GM23338 (cell line): Measurements from ENCODE around the gene BEND4. TPM values are rescaled to one million over a fixed set of nuclear protein-coding genes. Genes with fewer than 3 reads are reported as not detected.

Experiments used
- ATAC-seq: fragments of 200-7000 bp; cut with Tn5 transposase; 3 replicates; pipeline ENCODE4 v1.9.1; 2020
- DNase-seq: peaks from one replicate; pipeline ENCODE4 v3.0.0-alpha.2; 2015; ENCODE audit warnings: low spot score
- H2AFZ ChIP-seq: fragments of 200-600 bp; sonication (generic); 2 replicates; pipeline ENCODE4 v1.8.0; 2016; ENCODE audit warnings: antibody characterized with exemption, mild to moderate bottlenecking, moderate library complexity
- H3F3A ChIP-seq: fragments of 200-600 bp; sonication (generic); replicated peaks from 2 replicates; pipeline ENCODE4 v1.8.0; 2017; ENCODE audit warnings: antibody characterized with exemption, mixed run types, low read depth
- H3K27ac ChIP-seq: fragments of 200-600 bp; sonication (generic); 2 replicates; pipeline ENCODE4 v1.6.1; 2016; ENCODE audit warnings: low read depth
- H3K27me3 ChIP-seq: fragments of 200-600 bp; sonication (generic); 2 replicates; pipeline ENCODE4 v1.8.0; 2016; ENCODE audit warnings: mild to moderate bottlenecking, mixed run types, moderate library complexity; ENCODE audit not compliant: insufficient read depth
- H3K36me3 ChIP-seq: fragments of 200-600 bp; sonication (generic); 2 replicates; pipeline ENCODE4 v1.8.0; 2016; ENCODE audit warnings: mild to moderate bottlenecking; ENCODE audit not compliant: insufficient read depth
- H3K4me1 ChIP-seq: fragments of 200-600 bp; sonication (generic); 2 replicates; pipeline ENCODE4 v1.8.0; 2016; ENCODE audit warnings: mild to moderate bottlenecking, moderate library complexity; ENCODE audit not compliant: insufficient read depth
- H3K4me2 ChIP-seq: fragments of 200-600 bp; sonication (generic); 2 replicates; pipeline ENCODE4 v1.7.1; 2017; ENCODE audit warnings: mixed run types
- H3K4me3 ChIP-seq: fragments of 200-600 bp; sonication (generic); 2 replicates; pipeline ENCODE4 v1.6.1; 2016; ENCODE audit warnings: mixed run types
- H3K79me2 ChIP-seq: fragments of 200-600 bp; sonication (generic); replicated peaks from 2 replicates; pipeline ENCODE4 v1.8.0; 2017; ENCODE audit warnings: mild to moderate bottlenecking; ENCODE audit not compliant: insufficient read depth
- H3K9me2 ChIP-seq: fragments of 200-600 bp; sonication (generic); 2 replicates; pipeline ENCODE4 v1.8.0; 2017; ENCODE audit not compliant: insufficient read depth
- H4K20me1 ChIP-seq: fragments of 200-600 bp; sonication (generic); replicated peaks from 2 replicates; pipeline ENCODE4 v1.8.0; 2017; ENCODE audit warnings: mild to moderate bottlenecking; ENCODE audit not compliant: insufficient read depth
- H3K27ac Mint-ChIP-seq: 2 replicates; pipeline ENCODE4 v1.8.0; 2020; ENCODE audit warnings: inconsistent platforms, mild to moderate bottlenecking, moderate library complexity, mixed read lengths
- H3K27me3 Mint-ChIP-seq: 3 replicates; pipeline ENCODE4 v1.8.0; 2022; ENCODE audit warnings: low read depth, mild to moderate bottlenecking, moderate library complexity, mixed read lengths, inconsistent platforms; ENCODE audit not compliant: insufficient read depth, poor library complexity
- H3K36me3 Mint-ChIP-seq: 3 replicates; pipeline ENCODE4 v1.8.0; 2021; ENCODE audit warnings: low read depth, mild to moderate bottlenecking, inconsistent platforms, moderate library complexity, mixed read lengths
- H3K4me1 Mint-ChIP-seq: 3 replicates; pipeline ENCODE4 v1.8.0; 2020; ENCODE audit warnings: mild to moderate bottlenecking, inconsistent platforms, mixed read lengths
- H3K4me3 Mint-ChIP-seq: 3 replicates; pipeline ENCODE4 v1.8.0; 2021; ENCODE audit warnings: moderate library complexity, mild to moderate bottlenecking, inconsistent platforms, mixed read lengths
- H3K9me3 Mint-ChIP-seq: 3 replicates; pipeline ENCODE4 v1.8.0; 2020; ENCODE audit warnings: moderate library complexity, mild to moderate bottlenecking, inconsistent platforms, mixed read lengths
- CREB1 ChIP-seq: fragments of 250-450 bp; sonication (Bioruptor Pico); IDR thresholded peaks from 2 replicates; pipeline ENCODE4 v1.5.0; 2020; ENCODE audit warnings: low read depth, mild to moderate bottlenecking, moderate library complexity
- EZH2 ChIP-seq: fragments of 200-600 bp; sonication (generic); IDR thresholded peaks from one replicate; pipeline ENCODE4 v1.8.0; 2017; ENCODE audit warnings: antibody characterized with exemption, mild to moderate bottlenecking, low read depth; ENCODE audit not compliant: unreplicated experiment
- NANOG ChIP-seq: IDR thresholded peaks from 2 replicates; pipeline ENCODE4 v1.6.1; 2016; ENCODE audit warnings: antibody characterized with exemption, borderline replicate concordance
- POLR2AphosphoS5 ChIP-seq: IDR thresholded peaks from 2 replicates; pipeline ENCODE4 v1.6.1; 2016; ENCODE audit warnings: antibody characterized with exemption, low read depth
- STAT1 ChIP-seq: IDR thresholded peaks from one replicate; pipeline ENCODE4 v1.6.1; 2016; ENCODE audit warnings: antibody characterized with exemption; ENCODE audit not compliant: unreplicated experiment
- ZNF114 ChIP-seq: fragments of 250-450 bp; sonication (Bioruptor Pico); IDR thresholded peaks from 2 replicates; pipeline ENCODE4 v1.5.0; 2020; ENCODE audit warnings: mild to moderate bottlenecking, moderate library complexity
- ZNF331 ChIP-seq: fragments of 250-450 bp; sonication (Bioruptor Pico); IDR thresholded peaks from 2 replicates; pipeline ENCODE4 v1.5.0; 2020; ENCODE audit warnings: low read depth, mild to moderate bottlenecking, moderate library complexity
- polyA plus RNA-seq: library from polyadenylated mRNA; unstranded; fragments of >200 nt; fragmentation: Nextera tagmentation; extraction: Ambion mirVana; gene quantifications from 2 replicates; pipeline ENCODE4 v1.2.1, GENCODE V29; 2016
- total RNA-seq: library from RNA; depleted of rRNA; stranded (reverse); fragments of >200 nt; shearing (Covaris generic); gene quantifications from 2 replicates; pipeline ENCODE4 v1.2.3, GENCODE V29; 2014
- TF ChIP-seq, protein P1 (sequence below): IDR thresholded peaks from 2 replicates; pipeline ENCODE4 v1.6.1; 2016; ENCODE audit warnings: antibody characterized with exemption
- TF ChIP-seq, protein P2 (sequence below): fragments of 250-450 bp; sonication (Bioruptor Pico); IDR thresholded peaks from 2 replicates; pipeline ENCODE4 v1.5.0; 2020; ENCODE audit warnings: mild to moderate bottlenecking, moderate library complexity
- TF ChIP-seq, protein P3 (sequence below): IDR thresholded peaks from one replicate; pipeline ENCODE4 v1.6.1; 2018; ENCODE audit warnings: antibody characterized with exemption; ENCODE audit not compliant: unreplicated experiment
- TF ChIP-seq, protein P4 (sequence below), 2 experiments: fragments of 200-600 bp in 1 of 2; sonication (generic) in 1 of 2; conservative IDR thresholded peaks; 2 replicates each; pipeline versions ENCODE4 v1.5.1 to v1.6.1; 2016 to 2017; ENCODE audit warnings: antibody characterized with exemption in 2 of 2, low read depth in 2 of 2, mild to moderate bottlenecking in 2 of 2, moderate library complexity in 1 of 2

Gene BEND4
- total and polyA plus RNA-seq, 2 experiments from 2014 or later, result 13.5 to 60.2 TPM

- H3K4me1 Mint-ChIP-seq, result no peaks in the 10 kb centered on the region
- H2AFZ ChIP-seq, result no peak overlapping the region
- H3K36me3 Mint-ChIP-seq, result peaks cover 16% of the 10 kb centered on the region; the same call in 2 of the 3 replicates
- H3K9me2 ChIP-seq, result no peaks in the 10 kb centered on the region
- no peaks in the 10 kb centered on the region for H3K36me3 ChIP-seq
- no peaks in the 10 kb centered on the region for H3K27me3 ChIP-seq
- H3K27ac Mint-ChIP-seq, result no peak overlapping the region
- H3K4me1 ChIP-seq, result no peaks in the 10 kb centered on the region
- no peaks in the 10 kb centered on the region for H3K27me3 Mint-ChIP-seq
- H3K4me3 Mint-ChIP-seq, result no peak overlapping the region
- ATAC-seq (no peak), DNase-seq (no peak)
- TF ChIP-seq ZNF331 (CRISPR knock-in tag) (no peak), EZH2 (no peak), ZNF114 (CRISPR knock-in tag) (no peak), CREB1 (CRISPR knock-in tag) (no peak), POLR2AphosphoS5 (no peak), STAT1 (no peak), NANOG (no peak)
- TF ChIP-seq, protein P1, sequence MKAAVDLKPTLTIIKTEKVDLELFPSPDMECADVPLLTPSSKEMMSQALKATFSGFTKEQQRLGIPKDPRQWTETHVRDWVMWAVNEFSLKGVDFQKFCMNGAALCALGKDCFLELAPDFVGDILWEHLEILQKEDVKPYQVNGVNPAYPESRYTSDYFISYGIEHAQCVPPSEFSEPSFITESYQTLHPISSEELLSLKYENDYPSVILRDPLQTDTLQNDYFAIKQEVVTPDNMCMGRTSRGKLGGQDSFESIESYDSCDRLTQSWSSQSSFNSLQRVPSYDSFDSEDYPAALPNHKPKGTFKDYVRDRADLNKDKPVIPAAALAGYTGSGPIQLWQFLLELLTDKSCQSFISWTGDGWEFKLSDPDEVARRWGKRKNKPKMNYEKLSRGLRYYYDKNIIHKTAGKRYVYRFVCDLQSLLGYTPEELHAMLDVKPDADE, result no peak
- TF ChIP-seq, protein P2, sequence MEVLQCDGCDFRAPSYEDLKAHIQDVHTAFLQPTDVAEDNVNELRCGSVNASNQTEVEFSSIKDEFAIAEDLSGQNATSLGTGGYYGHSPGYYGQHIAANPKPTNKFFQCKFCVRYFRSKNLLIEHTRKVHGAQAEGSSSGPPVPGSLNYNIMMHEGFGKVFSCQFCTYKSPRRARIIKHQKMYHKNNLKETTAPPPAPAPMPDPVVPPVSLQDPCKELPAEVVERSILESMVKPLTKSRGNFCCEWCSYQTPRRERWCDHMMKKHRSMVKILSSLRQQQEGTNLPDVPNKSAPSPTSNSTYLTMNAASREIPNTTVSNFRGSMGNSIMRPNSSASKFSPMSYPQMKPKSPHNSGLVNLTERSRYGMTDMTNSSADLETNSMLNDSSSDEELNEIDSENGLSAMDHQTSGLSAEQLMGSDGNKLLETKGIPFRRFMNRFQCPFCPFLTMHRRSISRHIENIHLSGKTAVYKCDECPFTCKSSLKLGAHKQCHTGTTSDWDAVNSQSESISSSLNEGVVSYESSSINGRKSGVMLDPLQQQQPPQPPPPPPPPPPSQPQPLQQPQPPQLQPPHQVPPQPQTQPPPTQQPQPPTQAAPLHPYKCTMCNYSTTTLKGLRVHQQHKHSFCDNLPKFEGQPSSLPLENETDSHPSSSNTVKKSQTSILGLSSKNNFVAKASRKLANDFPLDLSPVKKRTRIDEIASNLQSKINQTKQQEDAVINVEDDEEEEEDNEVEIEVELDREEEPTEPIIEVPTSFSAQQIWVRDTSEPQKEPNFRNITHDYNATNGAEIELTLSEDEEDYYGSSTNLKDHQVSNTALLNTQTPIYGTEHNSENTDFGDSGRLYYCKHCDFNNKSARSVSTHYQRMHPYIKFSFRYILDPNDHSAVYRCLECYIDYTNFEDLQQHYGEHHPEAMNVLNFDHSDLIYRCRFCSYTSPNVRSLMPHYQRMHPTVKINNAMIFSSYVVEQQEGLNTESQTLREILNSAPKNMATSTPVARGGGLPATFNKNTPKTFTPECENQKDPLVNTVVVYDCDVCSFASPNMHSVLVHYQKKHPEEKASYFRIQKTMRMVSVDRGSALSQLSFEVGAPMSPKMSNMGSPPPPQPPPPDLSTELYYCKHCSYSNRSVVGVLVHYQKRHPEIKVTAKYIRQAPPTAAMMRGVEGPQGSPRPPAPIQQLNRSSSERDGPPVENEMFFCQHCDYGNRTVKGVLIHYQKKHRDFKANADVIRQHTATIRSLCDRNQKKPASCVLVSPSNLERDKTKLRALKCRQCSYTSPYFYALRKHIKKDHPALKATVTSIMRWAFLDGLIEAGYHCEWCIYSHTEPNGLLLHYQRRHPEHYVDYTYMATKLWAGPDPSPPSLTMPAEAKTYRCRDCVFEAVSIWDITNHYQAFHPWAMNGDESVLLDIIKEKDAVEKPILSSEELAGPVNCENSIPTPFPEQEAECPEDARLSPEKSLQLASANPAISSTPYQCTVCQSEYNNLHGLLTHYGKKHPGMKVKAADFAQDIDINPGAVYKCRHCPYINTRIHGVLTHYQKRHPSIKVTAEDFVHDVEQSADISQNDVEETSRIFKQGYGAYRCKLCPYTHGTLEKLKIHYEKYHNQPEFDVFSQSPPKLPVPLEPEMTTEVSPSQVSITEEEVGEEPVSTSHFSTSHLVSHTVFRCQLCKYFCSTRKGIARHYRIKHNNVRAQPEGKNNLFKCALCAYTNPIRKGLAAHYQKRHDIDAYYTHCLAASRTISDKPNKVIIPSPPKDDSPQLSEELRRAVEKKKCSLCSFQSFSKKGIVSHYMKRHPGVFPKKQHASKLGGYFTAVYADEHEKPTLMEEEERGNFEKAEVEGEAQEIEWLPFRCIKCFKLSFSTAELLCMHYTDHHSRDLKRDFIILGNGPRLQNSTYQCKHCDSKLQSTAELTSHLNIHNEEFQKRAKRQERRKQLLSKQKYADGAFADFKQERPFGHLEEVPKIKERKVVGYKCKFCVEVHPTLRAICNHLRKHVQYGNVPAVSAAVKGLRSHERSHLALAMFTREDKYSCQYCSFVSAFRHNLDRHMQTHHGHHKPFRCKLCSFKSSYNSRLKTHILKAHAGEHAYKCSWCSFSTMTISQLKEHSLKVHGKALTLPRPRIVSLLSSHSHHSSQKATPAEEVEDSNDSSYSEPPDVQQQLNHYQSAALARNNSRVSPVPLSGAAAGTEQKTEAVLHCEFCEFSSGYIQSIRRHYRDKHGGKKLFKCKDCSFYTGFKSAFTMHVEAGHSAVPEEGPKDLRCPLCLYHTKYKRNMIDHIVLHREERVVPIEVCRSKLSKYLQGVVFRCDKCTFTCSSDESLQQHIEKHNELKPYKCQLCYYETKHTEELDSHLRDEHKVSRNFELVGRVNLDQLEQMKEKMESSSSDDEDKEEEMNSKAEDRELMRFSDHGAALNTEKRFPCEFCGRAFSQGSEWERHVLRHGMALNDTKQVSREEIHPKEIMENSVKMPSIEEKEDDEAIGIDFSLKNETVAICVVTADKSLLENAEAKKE (CRISPR knock-in tag), result no peak
- TF ChIP-seq, protein P3, sequence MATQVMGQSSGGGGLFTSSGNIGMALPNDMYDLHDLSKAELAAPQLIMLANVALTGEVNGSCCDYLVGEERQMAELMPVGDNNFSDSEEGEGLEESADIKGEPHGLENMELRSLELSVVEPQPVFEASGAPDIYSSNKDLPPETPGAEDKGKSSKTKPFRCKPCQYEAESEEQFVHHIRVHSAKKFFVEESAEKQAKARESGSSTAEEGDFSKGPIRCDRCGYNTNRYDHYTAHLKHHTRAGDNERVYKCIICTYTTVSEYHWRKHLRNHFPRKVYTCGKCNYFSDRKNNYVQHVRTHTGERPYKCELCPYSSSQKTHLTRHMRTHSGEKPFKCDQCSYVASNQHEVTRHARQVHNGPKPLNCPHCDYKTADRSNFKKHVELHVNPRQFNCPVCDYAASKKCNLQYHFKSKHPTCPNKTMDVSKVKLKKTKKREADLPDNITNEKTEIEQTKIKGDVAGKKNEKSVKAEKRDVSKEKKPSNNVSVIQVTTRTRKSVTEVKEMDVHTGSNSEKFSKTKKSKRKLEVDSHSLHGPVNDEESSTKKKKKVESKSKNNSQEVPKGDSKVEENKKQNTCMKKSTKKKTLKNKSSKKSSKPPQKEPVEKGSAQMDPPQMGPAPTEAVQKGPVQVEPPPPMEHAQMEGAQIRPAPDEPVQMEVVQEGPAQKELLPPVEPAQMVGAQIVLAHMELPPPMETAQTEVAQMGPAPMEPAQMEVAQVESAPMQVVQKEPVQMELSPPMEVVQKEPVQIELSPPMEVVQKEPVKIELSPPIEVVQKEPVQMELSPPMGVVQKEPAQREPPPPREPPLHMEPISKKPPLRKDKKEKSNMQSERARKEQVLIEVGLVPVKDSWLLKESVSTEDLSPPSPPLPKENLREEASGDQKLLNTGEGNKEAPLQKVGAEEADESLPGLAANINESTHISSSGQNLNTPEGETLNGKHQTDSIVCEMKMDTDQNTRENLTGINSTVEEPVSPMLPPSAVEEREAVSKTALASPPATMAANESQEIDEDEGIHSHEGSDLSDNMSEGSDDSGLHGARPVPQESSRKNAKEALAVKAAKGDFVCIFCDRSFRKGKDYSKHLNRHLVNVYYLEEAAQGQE, result no peak
- TF ChIP-seq, protein P4, sequence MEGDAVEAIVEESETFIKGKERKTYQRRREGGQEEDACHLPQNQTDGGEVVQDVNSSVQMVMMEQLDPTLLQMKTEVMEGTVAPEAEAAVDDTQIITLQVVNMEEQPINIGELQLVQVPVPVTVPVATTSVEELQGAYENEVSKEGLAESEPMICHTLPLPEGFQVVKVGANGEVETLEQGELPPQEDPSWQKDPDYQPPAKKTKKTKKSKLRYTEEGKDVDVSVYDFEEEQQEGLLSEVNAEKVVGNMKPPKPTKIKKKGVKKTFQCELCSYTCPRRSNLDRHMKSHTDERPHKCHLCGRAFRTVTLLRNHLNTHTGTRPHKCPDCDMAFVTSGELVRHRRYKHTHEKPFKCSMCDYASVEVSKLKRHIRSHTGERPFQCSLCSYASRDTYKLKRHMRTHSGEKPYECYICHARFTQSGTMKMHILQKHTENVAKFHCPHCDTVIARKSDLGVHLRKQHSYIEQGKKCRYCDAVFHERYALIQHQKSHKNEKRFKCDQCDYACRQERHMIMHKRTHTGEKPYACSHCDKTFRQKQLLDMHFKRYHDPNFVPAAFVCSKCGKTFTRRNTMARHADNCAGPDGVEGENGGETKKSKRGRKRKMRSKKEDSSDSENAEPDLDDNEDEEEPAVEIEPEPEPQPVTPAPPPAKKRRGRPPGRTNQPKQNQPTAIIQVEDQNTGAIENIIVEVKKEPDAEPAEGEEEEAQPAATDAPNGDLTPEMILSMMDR (conservative IDR thresholded peaks at IDR 0.05; ENCODE audit: low read depth in 2 of 2), result no peak
- H3K4me2 ChIP-seq, result no peak overlapping the region
- H3K9me3 Mint-ChIP-seq, result no peaks in the 10 kb centered on the region
- H3F3A ChIP-seq, result no peaks in the 10 kb centered on the region
- H3K79me2 ChIP-seq, result no peaks in the 10 kb centered on the region
- no peaks in the 10 kb centered on the region for H4K20me1 ChIP-seq
- no peak overlapping the region for H3K4me3 ChIP-seq
- no peak overlapping the region for H3K27ac ChIP-seq
These were observed 47.9 kb downstream of the BEND4 start for GRCh38 chr4:42104521-42104920.
